ENCODE measurements around the gene OR5AC2.

The OR5AC2 gene

GRCh38 chr3:98109807-98110549 lies 23.0 kb downstream of the OR5AC2 start:
- Histone ChIP-seq H3K27ac (no peak overlapping the region), H3K4me1 (ENCODE audit: control insufficient read depth in 1 of 2, insufficient read depth in 1 of 2, low read depth in 1 of 2, low read length in 1 of 2) (no peaks in the 10 kb centered on the region), H3K9me3 (peaks cover 3% of the 10 kb centered on the region), H3K27me3 (no peaks in the 10 kb centered on the region), H3K4me3 (ENCODE audit: low read depth in 1 of 2, low read length in 1 of 2) (no peak overlapping the region), H3K36me3 (no peaks in the 10 kb centered on the region)
- no peak for TF ChIP-seq CTCF (IDR thresholded peaks at IDR 0.05)

DNA sequence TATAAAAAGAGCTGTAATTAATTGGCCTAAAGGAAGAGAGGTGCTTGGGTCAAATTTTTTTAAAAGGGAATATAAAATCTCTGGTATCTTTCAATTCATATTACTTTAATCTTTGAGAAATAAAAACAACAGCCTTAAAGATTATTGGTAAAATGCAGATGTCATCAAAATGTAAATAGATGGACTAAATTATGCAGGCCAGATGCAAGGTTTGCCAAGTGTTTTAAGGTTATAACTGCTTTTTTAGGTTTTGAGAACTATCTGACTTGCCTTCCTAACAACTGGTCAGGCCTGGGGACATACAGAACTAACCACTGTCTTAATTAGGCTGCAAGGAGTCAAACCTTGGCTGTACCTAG lies 23.6 kb downstream of the OR5AC2 start:
- Histone ChIP-seq H3K27ac (no peak overlapping the region), H3K36me3 (no peaks in the 10 kb centered on the region), H3K9me3 (peaks cover 3% of the 10 kb centered on the region), H3K27me3 (no peaks in the 10 kb centered on the region), H3K4me3 (ENCODE audit: low read depth in 1 of 2, low read length in 1 of 2) (no peak overlapping the region), H3K4me1 (ENCODE audit: control insufficient read depth in 1 of 2, insufficient read depth in 1 of 2, low read depth in 1 of 2, low read length in 1 of 2) (no peaks in the 10 kb centered on the region)
- TF ChIP-seq CTCF (IDR thresholded peaks at IDR 0.05) = no peak

DNA sequence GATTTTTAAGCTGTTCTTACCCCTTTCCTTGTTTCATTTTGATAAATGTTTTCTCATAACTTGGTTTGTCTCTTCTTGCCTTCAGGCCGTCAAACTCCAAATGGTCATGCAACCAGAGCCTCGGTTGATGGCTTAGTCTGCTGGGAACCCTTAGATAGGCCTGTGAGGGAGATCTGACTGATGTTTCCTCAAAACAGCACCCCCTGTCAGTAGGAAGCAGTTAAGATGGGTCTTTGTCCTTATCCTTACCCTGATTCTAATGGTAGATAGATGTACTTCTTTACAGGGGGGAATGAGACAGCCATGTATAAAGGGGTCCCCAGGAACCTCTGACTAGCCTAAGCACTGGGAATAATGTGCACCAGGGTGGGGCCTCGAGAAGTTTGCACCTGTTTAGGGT lies 27.3 kb downstream of the OR5AC2 start:
- Histone ChIP-seq H3K27ac (no peak overlapping the region), H3K4me1 (ENCODE audit: control insufficient read depth in 1 of 2, insufficient read depth in 1 of 2, low read depth in 1 of 2, low read length in 1 of 2) (no peaks in the 10 kb centered on the region), H3K9me3 (peaks cover 3% of the 10 kb centered on the region), H3K4me3 (ENCODE audit: low read depth in 1 of 2, low read length in 1 of 2) (no peak overlapping the region), H3K27me3 (no peaks in the 10 kb centered on the region), H3K36me3 (no peaks in the 10 kb centered on the region)
- no peak for TF ChIP-seq CTCF (IDR thresholded peaks at IDR 0.05)

DNA sequence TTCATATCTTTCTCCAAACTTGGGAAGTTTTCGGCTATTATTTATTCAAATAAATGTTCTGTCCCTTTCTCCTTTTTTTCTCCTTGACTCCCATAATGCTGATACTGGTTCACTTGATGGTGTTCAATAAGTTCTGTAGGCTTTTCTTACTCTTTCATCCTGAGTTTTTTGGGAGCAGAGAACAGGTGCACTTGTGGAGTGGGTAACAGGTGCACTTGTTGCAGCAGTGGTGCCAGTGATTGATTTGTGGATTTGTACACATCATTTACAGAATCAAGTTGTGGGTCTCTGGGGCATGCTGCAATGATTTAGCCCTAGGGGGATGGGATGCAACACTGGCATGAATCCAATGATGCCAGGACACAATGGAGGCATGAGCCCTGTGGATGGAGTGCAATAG lies 28.7 kb downstream of the OR5AC2 start:
- Histone ChIP-seq H3K4me1 (ENCODE audit: control insufficient read depth in 1 of 2, insufficient read depth in 1 of 2, low read depth in 1 of 2, low read length in 1 of 2) (no peaks in the 10 kb centered on the region), H3K4me3 (ENCODE audit: low read depth in 1 of 2, low read length in 1 of 2) (no peak overlapping the region), H3K27ac (no peak overlapping the region), H3K27me3 (no peaks in the 10 kb centered on the region), H3K9me3 (peaks cover 3% of the 10 kb centered on the region), H3K36me3 (no peaks in the 10 kb centered on the region)
- TF ChIP-seq CTCF (IDR thresholded peaks at IDR 0.05) = no peak

GRCh38 chr3:98130421-98130820 lies 43.4 kb downstream of the OR5AC2 start, which contains the start of gene OR5H1:
OR5H1 (plus strand) TSS chr3:98130721; CDS start chr3:98132698, 1,977 bp downstream.
- no peaks in the 10 kb centered on the region for H3K27me3 ChIP-seq
- TF ChIP-seq CTCF (IDR thresholded peaks at IDR 0.05) = no peak
- H3K9me3 ChIP-seq = no peaks in the 10 kb centered on the region
- H3K27ac ChIP-seq = no peak within 1 kb of the TSS
- H3K4me1 ChIP-seq (ENCODE audit: control insufficient read depth in 1 of 2, insufficient read depth in 1 of 2, low read depth in 1 of 2, low read length in 1 of 2) = no peaks in the 10 kb centered on the region
- no peaks in the 10 kb centered on the region for H3K36me3 ChIP-seq
- H3K4me3 ChIP-seq (ENCODE audit: low read depth in 1 of 2, low read length in 1 of 2) = no peak within 1 kb of the TSS

All from neutrophil (primary cell).